Type B pancreatic cell (in vitro differentiated cells): ENCODE measurements around the gene ARAP1. TPM values are rescaled to one million over a fixed set of nuclear protein-coding genes. Genes with fewer than 3 reads are reported as not detected.

Experiments used
- DNase-seq: peaks from one replicate; pipeline ENCODE4 v3.0.0; 2021; ENCODE audit warnings: mixed read lengths; ENCODE audit not compliant: unreplicated experiment; ENCODE audit errors: extremely low spot score
- H3K27ac Mint-ChIP-seq: 2 replicates; pipeline ENCODE4 v1.8.0; 2021; ENCODE audit warnings: mild to moderate bottlenecking, mixed read lengths
- H3K27me3 Mint-ChIP-seq: 2 replicates; pipeline ENCODE4 v1.8.0; 2021; ENCODE audit warnings: mixed read lengths
- H3K36me3 Mint-ChIP-seq: 2 replicates; pipeline ENCODE4 v1.8.0; 2021; ENCODE audit warnings: mixed read lengths
- H3K4me1 Mint-ChIP-seq: one replicate; pipeline ENCODE4 v1.8.0; 2021; ENCODE audit warnings: mixed read lengths; ENCODE audit not compliant: unreplicated experiment
- H3K4me3 Mint-ChIP-seq: 2 replicates; pipeline ENCODE4 v1.8.0; 2021; ENCODE audit warnings: mild to moderate bottlenecking, mixed read lengths
- H3K9me3 Mint-ChIP-seq: 2 replicates; pipeline ENCODE4 v1.8.0; 2021; ENCODE audit warnings: mixed read lengths
- microRNA-seq: library from miRNA; unstranded; fragments of <30 nt; microRNA quantifications from one replicate; pipeline ENCODE4, GENCODE V29; 2020
- total RNA-seq: library from RNA; stranded (reverse); gene quantifications from 2 replicates; pipeline ENCODE4 v1.2.1, GENCODE V29; 2021; ENCODE audit warnings: low replicate concordance
- TF ChIP-seq, protein P1 (sequence below): fragments of 200-600 bp; sonication (generic); conservative IDR thresholded peaks from 2 replicates; pipeline ENCODE4 v1.5.0; 2021; ENCODE audit warnings: antibody characterized with exemption, mild to moderate bottlenecking

ARAP1 gene
- total RNA-seq, 1 donor from 2014 or later, result 80.5 TPM

DNA sequence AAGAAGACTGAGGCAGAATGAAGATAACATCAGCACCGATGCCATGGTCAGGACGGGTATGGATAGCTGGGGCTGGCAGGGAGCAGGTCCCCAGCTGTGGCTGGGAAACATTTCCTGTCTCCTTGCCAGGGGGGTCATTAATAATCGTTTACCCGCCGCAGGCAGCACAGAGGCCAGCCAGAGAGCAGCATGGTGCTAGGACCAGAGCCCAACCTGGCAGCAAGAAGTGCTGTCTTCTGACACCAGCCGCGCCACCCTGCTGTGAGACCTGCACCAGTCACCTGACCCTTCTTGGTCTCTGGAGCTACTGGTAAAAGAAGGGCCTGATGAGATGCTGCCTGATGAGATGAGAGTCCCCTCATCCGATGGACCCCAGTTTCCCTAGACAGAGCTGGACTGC is 114.3 kb downstream of the ARAP1 start:
- Mint-ChIP-seq H3K9me3 (no peaks in the 10 kb centered on the region), H3K4me1 (peaks cover 11% of the 10 kb centered on the region), H3K36me3 (no peaks in the 10 kb centered on the region), H3K27me3 (peaks cover 38% of the 10 kb centered on the region), H3K4me3 (no peak overlapping the region), H3K27ac (peak overlapping the region; percentile 36)
- no peak for DNase-seq
- TF ChIP-seq, protein P1, sequence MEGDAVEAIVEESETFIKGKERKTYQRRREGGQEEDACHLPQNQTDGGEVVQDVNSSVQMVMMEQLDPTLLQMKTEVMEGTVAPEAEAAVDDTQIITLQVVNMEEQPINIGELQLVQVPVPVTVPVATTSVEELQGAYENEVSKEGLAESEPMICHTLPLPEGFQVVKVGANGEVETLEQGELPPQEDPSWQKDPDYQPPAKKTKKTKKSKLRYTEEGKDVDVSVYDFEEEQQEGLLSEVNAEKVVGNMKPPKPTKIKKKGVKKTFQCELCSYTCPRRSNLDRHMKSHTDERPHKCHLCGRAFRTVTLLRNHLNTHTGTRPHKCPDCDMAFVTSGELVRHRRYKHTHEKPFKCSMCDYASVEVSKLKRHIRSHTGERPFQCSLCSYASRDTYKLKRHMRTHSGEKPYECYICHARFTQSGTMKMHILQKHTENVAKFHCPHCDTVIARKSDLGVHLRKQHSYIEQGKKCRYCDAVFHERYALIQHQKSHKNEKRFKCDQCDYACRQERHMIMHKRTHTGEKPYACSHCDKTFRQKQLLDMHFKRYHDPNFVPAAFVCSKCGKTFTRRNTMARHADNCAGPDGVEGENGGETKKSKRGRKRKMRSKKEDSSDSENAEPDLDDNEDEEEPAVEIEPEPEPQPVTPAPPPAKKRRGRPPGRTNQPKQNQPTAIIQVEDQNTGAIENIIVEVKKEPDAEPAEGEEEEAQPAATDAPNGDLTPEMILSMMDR, result no peak

DNA sequence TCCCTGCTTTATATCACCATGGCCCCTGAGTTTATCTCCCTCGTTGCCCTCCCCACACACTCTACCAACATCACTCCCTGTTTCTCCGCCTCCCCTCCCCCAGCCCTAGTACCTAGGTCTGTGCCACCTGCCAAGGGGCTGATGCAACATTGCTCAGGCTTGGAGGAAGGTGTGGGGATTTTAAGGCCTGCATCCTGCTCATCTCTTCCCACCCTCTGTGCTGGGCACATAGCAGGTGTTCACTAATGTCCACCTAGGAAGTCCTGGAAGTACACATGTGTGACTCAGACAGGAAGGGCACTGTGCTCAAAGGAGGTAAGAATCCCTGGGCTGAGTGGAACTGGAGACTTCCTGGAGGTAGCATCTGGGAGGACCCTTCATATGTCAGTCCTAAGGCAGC is 115.0 kb downstream of the ARAP1 start:
- peak overlapping the region; percentile 36 for H3K27ac Mint-ChIP-seq
- TF ChIP-seq, protein P1, result no peak
- H3K36me3 Mint-ChIP-seq, result no peaks in the 10 kb centered on the region
- no peak for DNase-seq
- peaks cover 38% of the 10 kb centered on the region for H3K27me3 Mint-ChIP-seq
- H3K4me3 Mint-ChIP-seq, result no peak overlapping the region
- H3K9me3 Mint-ChIP-seq, result no peaks in the 10 kb centered on the region
- H3K4me1 Mint-ChIP-seq, result peaks cover 11% of the 10 kb centered on the region

DNA sequence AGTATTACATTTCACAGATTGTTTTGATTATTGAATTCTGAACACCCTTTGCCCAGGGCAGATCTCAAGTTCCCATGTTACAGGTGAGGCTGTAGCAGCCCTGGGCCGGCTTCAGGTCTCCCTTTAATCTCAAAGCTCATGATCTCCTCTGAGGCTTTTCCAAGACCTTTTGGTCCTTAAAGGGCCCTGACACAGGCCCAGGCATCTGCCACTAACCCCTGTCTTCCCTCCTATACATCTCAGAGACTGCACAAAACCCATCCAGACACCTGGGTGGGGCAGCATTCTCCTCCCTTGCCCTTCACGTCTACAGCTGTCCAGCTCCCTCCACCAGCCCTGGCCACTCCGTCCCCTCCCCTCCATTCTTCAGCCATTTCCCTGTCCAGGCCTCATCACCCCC is 115.8 kb downstream of the ARAP1 start:
- Mint-ChIP-seq H3K4me1 (peaks cover 11% of the 10 kb centered on the region), H3K9me3 (no peaks in the 10 kb centered on the region), H3K4me3 (no peak overlapping the region), H3K36me3 (no peaks in the 10 kb centered on the region), H3K27me3 (peaks cover 38% of the 10 kb centered on the region), H3K27ac (no peak overlapping the region)
- TF ChIP-seq, protein P1, result no peak
- DNase-seq, result no peak

DNA sequence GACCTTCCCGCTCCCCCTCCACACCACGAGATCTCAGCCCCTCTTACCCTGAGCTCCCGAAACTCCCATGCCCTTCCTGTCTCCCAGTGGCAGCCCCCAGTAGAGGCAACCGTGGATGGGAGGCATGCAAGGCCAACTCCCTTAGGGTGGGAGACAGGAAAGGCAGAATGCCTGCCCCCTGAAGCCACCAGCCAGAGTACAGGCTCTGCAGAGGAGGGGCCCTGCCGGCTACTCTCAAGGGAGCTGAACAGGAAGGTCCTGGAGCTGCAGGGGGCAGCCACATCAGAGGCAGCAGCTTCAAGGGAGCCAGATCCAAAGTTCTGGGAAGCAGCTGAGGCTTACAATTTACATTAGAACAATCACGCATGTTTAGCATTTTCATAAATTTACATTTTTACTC is 116.3 kb downstream of the ARAP1 start:
- DNase-seq, result no peak
- H3K36me3 Mint-ChIP-seq, result no peaks in the 10 kb centered on the region

DNA sequence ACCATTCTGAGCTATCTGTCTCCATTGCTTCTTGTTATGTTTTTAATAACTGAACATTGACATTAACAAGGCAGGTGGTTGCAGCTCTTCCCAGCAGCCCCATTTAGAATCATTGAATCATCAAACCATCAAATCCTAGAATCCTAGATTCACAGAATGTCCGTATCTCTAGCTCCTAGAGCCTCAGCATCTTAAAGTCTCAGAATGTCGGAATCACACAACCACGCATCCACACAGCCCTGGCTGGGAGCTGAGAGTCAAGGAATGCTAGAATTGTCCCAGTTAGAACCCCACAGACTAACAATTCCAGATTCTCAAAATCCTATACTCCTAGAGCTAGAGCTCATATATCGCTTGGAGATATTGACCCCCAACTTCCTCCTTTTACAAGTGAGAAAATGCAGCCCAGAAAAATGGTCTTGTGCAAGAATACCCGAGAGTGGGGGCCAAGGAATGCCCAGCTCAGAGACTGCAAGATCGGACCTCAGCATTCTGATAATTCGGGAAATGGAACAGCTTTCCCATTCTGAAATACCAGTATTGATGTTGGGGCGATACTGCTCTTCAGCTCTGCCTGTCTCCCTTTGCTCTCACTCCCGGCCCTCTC is 116.8 kb downstream of the ARAP1 start:
- TF ChIP-seq, protein P1, result no peak
- Mint-ChIP-seq H3K4me1 (peaks cover 11% of the 10 kb centered on the region), H3K9me3 (no peaks in the 10 kb centered on the region), H3K27ac (no peak overlapping the region), H3K4me3 (no peak overlapping the region), H3K36me3 (no peaks in the 10 kb centered on the region), H3K27me3 (peaks cover 41% of the 10 kb centered on the region)
- no peak for DNase-seq

More for the DNA sequence above, 116.3 kb downstream of the ARAP1 start:
- peaks cover 38% of the 10 kb centered on the region for H3K27me3 Mint-ChIP-seq
- no peak overlapping the region for H3K27ac Mint-ChIP-seq
- TF ChIP-seq, protein P1, result no peak
- H3K9me3 Mint-ChIP-seq, result no peaks in the 10 kb centered on the region
- H3K4me3 Mint-ChIP-seq, result no peak overlapping the region
- peaks cover 11% of the 10 kb centered on the region for H3K4me1 Mint-ChIP-seq

Small RNAs within 50 kb of the gene (microRNA-seq; reads per million reads assigned to microRNA genes)
- gene MIR4692, result not detected

Other genes with a start within 250 kb of the ARAP1 start
- gene PDE2A, start 78.0 kb downstream of the ARAP1 start, total RNA-seq, result 2.8 and 3.8 TPM in 2 replicates
- gene STARD10, start 41.6 kb upstream of the ARAP1 start, total RNA-seq, result 170 and 313 TPM in 2 replicates
- gene ATG16L2, start 62.0 kb upstream of the ARAP1 start, total RNA-seq, result 26.3 and 29.5 TPM in 2 replicates